PFSK-1 (cell line): ENCODE data around the gene DDAH1.

Experiments used
- POLR2AphosphoS5 ChIP-seq: IDR thresholded peaks from 2 replicates; pipeline ENCODE4 v1.6.1; 2012; ENCODE audit warnings: low read depth, mild to moderate bottlenecking, control low read depth, low read length, moderate library complexity
- TF ChIP-seq, protein P1 (sequence below), 2 experiments: IDR thresholded peaks; 2 replicates each; pipeline versions ENCODE4 v1.6.1 to v1.8.0; 2011 to 2012; ENCODE audit warnings: low read depth in 2 of 2, low read length in 2 of 2, control low read depth in 1 of 2, inconsistent platforms in 1 of 2, mild to moderate bottlenecking in 1 of 2, moderate library complexity in 1 of 2; ENCODE audit not compliant: insufficient read depth in 1 of 2

DNA sequence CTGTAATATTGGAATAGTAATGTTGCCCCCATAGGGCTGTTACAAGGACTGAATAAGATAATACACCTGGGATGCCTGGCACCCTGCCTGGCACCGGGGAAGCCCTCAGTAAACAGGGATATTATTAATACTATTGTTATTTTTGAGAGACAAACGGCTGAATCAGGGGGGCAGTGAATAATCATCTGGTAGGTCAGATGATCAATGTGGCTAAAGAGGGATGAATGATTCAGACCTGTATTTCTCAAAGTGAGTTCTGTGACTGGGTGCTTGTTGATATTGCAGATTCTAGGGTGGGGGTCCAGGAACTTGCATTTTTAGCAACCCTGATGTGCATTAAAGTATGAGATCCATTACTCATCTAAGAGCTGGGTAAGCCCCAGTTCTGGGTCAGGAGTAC, 142.3 kb downstream of the DDAH1 start:
- no peak for TF ChIP-seq POLR2AphosphoS5
- TF ChIP-seq, protein P1, sequence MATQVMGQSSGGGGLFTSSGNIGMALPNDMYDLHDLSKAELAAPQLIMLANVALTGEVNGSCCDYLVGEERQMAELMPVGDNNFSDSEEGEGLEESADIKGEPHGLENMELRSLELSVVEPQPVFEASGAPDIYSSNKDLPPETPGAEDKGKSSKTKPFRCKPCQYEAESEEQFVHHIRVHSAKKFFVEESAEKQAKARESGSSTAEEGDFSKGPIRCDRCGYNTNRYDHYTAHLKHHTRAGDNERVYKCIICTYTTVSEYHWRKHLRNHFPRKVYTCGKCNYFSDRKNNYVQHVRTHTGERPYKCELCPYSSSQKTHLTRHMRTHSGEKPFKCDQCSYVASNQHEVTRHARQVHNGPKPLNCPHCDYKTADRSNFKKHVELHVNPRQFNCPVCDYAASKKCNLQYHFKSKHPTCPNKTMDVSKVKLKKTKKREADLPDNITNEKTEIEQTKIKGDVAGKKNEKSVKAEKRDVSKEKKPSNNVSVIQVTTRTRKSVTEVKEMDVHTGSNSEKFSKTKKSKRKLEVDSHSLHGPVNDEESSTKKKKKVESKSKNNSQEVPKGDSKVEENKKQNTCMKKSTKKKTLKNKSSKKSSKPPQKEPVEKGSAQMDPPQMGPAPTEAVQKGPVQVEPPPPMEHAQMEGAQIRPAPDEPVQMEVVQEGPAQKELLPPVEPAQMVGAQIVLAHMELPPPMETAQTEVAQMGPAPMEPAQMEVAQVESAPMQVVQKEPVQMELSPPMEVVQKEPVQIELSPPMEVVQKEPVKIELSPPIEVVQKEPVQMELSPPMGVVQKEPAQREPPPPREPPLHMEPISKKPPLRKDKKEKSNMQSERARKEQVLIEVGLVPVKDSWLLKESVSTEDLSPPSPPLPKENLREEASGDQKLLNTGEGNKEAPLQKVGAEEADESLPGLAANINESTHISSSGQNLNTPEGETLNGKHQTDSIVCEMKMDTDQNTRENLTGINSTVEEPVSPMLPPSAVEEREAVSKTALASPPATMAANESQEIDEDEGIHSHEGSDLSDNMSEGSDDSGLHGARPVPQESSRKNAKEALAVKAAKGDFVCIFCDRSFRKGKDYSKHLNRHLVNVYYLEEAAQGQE (IDR thresholded peaks at IDR 0.05; ENCODE audit: insufficient read depth in 1 of 2, low read depth in 2 of 2, low read length in 2 of 2), result no peak
